ENCODE results near the gene CD4.
A peak's percentile ranks its signal among the peaks of the same experiment; 100 is the strongest.

Gene CD4

DNA sequence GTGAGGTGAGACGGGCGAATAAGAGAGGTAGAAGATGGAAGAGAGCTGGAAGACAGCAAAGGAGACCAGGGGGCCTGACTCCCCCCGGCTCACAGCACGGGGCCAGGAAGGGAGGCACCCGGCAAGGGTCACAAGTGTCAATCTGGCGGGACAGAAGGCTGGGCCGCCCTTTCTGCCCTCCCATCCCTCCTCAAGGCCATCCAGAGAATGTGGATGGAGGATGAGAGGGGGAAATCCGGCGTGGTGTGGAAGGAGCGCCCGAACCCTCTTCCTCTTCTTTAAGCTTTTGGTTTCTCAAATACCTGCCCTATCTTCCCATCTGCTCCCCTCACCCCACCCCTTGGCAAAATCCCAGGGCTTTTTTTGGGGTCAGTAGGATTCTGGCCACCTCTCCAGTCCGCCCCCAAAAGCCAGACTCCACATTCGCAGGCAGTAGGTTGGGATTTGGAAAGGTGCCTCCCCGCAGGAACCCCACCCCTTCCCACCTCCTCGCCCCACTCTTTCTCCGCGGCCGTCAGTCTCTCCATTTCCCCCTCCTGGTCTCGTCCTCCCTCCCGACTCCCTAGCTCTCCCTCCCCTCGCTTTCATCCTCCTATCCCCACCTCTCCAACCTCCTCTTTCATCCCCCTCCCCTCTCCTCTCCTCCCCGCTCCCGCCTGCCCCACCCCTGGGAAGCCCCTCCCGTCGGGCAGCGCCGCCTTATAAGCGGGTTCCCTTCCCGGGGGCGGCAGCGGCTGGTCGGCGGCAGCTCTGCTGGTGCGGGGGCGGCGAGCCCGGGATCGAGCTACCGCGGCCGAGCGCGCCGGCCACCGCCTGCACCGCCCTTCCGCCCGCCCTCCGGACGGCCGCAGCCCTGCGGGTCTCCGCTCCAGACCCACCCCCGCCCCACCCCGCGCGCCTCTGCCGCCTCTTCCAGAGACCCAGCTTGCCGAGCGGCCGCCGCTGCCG is 23.4 kb upstream of the CD4 start, which contains the start of gene PTMS:
PTMS (plus strand) TSS at position 730 of the 948 bp plus-strand sequence. CDS start 343 bp downstream, outside the sequence.
- peak; percentile 61 to 70 for DNase-seq

- DNase-seq: peak; percentile 74 to 78
Measured at GRCh38 chr12:6766651-6767349, 22.5 kb upstream of the CD4 start.

GRCh38 chr12:6767353-6768319 is 21.7 kb upstream of the CD4 start:
- DNase-seq: no peak

GRCh38 chr12:6768437-6768914 is 20.9 kb upstream of the CD4 start:
- no peak for DNase-seq

- peak in 1 of 2 experiments; percentile 36 for DNase-seq
Measured at GRCh38 chr12:6768990-6769389, 20.3 kb upstream of the CD4 start.

- no peak for DNase-seq
Measured at GRCh38 chr12:6769666-6770065, 19.7 kb upstream of the CD4 start.

- DNase-seq: no peak
Measured at GRCh38 chr12:6770094-6770493, 19.2 kb upstream of the CD4 start.

DNA sequence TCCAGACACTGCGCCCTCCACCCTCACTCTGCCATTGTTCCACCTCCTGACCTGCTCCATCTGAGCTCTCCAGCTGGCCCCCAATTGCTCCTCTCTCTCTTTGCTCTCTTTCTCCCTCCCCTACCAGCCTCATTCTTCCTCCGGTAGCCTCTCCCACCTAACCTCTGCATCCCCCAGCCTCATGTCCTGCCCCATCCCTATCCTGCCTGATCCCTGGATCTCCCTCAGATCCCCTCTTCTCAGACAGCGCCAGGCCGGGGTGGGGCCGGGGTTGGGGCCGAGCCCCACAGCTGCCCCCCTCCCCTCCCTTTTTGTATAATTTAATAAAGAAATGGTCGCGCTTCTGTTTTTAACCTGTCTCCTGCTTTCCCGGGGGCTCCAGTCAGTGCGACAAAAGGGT is 18.7 kb upstream of the CD4 start:
- DNase-seq: no peak

DNA sequence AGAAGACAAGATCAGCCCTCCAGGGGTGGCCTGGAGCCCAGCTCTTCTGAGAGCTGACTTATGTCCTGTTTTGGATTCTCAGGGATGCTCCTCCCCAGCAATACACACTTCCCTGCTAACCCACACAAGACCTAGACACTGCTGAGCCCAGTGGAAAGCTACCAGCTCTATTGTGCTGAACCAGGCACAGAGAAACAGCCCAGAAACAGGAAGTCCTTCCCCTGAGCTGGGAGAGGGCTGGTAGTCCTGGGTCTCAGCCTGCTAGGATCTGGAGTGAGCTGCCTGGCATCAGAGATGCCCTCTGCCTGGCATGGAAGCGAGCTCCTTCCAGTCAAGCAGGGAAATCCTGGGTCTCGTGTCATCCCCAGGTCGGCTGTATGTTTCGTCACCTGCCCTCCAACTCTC is 18.2 kb upstream of the CD4 start:
- DNase-seq: no peak

DNA sequence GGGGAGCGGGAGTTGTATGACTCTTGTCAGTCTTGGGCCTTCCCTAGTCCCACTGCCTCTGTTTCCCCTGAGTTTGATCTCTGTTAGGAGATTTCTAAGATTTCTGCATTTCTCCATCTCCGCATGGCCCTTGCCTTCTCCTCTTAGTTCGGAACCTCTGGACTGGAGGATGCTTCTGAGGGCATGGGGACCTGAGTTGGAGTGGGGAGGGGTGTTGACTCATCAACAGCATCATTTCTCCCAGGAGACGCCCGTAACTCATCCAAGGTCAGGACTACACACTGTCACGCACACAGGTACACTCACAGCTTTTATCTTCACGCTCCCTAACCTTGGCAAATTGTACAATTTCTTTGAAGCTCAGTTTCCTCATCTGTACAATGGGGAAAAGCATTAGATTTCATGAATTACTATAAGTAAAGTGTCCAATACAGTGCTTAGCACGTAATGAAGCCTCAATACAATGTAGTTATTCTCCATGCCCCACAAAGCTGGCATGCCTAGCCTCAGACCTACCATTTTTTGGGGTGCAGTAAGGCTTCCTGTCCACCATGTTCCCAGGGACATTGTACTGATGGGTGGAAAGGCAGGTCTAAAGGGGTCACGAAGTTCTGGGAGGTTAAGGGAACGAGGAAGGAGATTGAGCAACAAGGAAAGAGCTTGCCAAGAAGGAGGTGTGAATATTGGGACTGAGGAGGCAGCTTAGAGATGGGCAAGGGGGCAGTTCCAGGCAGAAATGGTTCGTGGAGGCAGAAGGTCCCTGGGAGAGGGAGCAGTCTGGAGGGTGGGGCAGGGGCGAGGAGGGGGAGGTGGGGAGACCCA is 17.6 kb upstream of the CD4 start:
- no peak for DNase-seq

GRCh38 chr12:6772331-6772695 is 17.0 kb upstream of the CD4 start, which contains the start of gene LAG3:
TSS of gene LAG3 (plus strand) at chr12:6772520. CDS start at chr12:6772853, 333 bp downstream.
- peak; percentile 78 to 82 for DNase-seq

DNA sequence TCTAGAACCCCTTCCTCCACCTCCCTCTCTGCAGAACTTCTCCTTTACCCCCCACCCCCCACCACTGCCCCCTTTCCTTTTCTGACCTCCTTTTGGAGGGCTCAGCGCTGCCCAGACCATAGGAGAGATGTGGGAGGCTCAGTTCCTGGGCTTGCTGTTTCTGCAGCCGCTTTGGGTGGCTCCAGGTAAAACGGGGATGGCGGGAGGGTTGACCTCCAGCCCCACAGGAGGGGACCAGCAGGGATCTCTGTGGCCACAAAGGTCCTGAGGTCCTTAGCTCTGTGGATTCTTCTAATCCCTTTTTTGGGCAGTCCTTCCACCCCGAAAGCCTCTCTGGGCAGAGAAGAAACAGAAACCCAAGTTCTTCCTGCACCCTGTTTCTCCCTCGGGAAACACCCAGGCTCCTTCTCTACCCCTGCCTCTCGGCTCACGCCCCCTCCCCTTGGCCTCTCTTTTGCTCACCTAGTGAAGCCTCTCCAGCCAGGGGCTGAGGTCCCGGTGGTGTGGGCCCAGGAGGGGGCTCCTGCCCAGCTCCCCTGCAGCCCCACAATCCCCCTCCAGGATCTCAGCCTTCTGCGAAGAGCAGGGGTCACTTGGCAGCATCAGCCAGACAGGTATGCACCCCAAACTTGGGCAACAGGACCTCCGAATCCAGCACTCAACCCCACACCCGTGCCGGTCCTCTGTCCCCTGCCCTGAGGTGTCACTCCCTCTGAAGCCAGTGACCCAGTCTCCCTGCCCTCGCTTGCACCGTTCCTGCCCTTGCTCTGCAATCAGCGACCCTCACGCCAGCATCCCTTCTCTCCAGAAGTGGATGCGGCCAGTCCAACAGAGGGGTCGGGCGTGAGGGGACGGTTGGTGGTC is 16.4 kb upstream of the CD4 start:
- DNase-seq: no peak

DNA sequence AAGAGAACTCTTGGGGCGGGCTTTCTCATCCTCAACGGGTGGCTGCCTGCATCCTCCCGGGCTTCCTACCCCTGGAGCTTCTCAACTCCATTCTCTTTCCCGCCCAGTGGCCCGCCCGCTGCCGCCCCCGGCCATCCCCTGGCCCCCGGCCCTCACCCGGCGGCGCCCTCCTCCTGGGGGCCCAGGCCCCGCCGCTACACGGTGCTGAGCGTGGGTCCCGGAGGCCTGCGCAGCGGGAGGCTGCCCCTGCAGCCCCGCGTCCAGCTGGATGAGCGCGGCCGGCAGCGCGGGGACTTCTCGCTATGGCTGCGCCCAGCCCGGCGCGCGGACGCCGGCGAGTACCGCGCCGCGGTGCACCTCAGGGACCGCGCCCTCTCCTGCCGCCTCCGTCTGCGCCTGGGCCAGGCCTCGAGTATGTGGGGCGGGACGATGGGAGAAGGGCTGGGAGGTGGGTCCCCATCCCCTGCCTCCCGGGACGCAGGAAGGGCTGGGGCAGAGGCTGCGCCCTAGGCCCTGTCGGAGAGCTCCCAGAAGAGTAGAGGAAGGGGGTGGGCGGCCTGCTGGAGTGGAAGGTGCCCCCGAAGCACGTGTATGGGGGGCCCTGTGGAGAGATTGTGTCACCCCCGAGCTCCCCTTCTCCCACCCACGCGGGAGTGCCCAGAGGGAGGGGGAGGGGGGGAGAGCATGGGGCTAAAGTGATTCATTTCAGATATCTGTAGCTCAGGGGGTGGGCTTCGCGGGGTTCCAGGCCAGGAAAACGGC is 15.6 kb upstream of the CD4 start:
- peak; percentile 81 to 82 for DNase-seq

DNA sequence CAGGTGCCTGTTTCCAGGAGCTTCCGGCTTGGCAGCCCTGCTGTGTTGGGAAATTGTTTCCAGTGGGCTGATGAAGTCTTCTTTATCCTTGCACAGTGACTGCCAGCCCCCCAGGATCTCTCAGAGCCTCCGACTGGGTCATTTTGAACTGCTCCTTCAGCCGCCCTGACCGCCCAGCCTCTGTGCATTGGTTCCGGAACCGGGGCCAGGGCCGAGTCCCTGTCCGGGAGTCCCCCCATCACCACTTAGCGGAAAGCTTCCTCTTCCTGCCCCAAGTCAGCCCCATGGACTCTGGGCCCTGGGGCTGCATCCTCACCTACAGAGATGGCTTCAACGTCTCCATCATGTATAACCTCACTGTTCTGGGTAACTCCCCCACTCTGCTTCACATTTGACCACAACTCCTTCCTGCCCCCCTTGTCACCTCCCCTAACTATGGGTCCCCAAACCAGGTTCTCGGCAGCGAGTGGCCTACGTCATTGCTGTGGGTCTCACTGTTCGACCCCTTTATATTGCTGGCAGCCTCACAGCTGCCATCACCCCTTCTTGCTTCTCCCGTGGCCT is 14.7 kb upstream of the CD4 start:
- DNase-seq: peak; percentile 54 to 59

DNA sequence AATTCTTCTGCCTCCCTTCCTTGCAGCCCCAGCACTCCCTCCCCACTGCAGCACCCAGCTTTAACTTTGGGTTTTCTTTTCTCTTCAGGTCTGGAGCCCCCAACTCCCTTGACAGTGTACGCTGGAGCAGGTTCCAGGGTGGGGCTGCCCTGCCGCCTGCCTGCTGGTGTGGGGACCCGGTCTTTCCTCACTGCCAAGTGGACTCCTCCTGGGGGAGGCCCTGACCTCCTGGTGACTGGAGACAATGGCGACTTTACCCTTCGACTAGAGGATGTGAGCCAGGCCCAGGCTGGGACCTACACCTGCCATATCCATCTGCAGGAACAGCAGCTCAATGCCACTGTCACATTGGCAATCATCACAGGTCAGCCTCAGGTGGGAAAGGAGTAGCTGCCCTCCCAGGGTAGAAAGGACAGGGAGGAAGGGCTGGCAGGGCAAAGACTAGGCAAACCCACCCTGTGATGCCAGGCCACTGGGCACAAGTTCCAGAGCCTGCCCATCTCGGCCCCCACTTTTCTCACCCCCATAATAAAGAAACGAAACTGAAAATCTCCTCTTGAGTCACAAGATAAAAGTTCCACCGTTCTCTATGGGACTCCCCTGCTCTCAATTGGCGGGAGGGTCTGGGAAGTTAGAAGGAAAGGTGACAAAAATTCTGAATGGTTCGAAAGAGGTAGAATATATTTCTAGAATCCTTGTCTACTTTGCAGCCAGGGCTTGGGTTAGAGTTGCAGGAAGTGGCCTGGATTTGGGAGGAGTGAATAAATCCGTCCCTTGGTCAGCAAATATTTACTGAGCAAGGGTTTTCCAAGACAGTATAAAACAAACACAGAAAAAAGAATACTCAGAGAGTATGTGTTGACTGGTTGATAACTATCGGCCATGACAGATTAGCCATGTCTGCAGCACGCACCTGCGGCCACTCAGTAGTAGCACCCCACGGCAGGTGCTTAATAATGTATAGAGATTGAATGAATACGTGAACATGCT is 13.8 kb upstream of the CD4 start:
- DNase-seq: no peak

- DNase-seq: no peak
Measured at GRCh38 chr12:6777386-6777785, 11.9 kb upstream of the CD4 start.

- DNase-seq: no peak
Measured at GRCh38 chr12:6778217-6778573, 11.1 kb upstream of the CD4 start.

Data from activated T-cell treated with anti-CD3 and anti-CD28 coated beads, Interleukin-2, amount 50 U/mL, for 48 hours (primary cell).